NB4 (cell line): ENCODE data around the gene EPHB1.

Experiments
- MAX ChIP-seq: IDR thresholded peaks from 2 replicates; pipeline ENCODE4 v1.6.1; 2011; ENCODE audit warnings: low read depth, low read length
- MYC ChIP-seq: IDR thresholded peaks from 2 replicates; pipeline ENCODE4 v1.6.1; 2011; ENCODE audit warnings: low read depth, low read length
- POLR2A ChIP-seq: IDR thresholded peaks from 2 replicates; pipeline ENCODE4 v1.6.1; 2011; ENCODE audit warnings: mild to moderate bottlenecking; ENCODE audit not compliant: insufficient read length; ENCODE audit errors: extremely low read depth
- TF ChIP-seq, protein P1 (sequence below): IDR thresholded peaks from one replicate; pipeline ENCODE4 v1.5.1; 2012; ENCODE audit warnings: low read depth, low read length

DNA sequence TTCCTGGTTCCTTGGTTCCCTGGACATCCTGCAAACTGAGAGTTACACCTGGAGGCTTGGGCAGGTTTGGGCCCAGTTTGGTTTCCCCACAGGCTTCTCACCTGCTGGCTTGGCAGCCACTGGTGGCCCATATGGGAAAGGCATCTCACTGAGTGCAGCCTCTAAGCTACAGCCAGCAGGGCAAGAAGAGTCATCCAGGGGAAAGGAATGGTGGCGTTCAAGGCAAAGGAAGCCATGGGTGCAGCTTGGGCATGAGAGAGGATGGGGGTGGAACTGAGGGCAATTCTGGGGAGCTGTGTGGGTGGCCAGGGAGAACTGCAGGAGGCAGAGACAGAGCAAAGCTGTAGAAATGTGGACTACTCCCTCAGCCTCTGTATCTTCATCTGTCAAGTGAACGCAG is 106.4 kb downstream of the EPHB1 start:
- TF ChIP-seq, protein P1, sequence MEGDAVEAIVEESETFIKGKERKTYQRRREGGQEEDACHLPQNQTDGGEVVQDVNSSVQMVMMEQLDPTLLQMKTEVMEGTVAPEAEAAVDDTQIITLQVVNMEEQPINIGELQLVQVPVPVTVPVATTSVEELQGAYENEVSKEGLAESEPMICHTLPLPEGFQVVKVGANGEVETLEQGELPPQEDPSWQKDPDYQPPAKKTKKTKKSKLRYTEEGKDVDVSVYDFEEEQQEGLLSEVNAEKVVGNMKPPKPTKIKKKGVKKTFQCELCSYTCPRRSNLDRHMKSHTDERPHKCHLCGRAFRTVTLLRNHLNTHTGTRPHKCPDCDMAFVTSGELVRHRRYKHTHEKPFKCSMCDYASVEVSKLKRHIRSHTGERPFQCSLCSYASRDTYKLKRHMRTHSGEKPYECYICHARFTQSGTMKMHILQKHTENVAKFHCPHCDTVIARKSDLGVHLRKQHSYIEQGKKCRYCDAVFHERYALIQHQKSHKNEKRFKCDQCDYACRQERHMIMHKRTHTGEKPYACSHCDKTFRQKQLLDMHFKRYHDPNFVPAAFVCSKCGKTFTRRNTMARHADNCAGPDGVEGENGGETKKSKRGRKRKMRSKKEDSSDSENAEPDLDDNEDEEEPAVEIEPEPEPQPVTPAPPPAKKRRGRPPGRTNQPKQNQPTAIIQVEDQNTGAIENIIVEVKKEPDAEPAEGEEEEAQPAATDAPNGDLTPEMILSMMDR, result no peak
- TF ChIP-seq POLR2A, result no peak
- TF ChIP-seq MAX, result no peak
- no peak for TF ChIP-seq MYC
